Neural cell (in vitro differentiated cells): Measurements from ENCODE around the gene TRIM9. TPM values are rescaled to one million over a fixed set of nuclear protein-coding genes. Genes with fewer than 3 reads are reported as not detected.
"Not testable (repeated sequence)": the region's sequence is repeated elsewhere in the genome, so short reads cannot be mapped to it uniquely, and the experiment has no call there.

Experiments used
- H2AFZ ChIP-seq: fragments of 200-600, 300-800 bp; sonication (generic), shearing (Covaris generic); 2 replicates; pipeline ENCODE4 v1.6.0; 2014; ENCODE audit warnings: low read depth, mild to moderate bottlenecking, antibody characterized with exemption, low read length, moderate library complexity
- H3F3A ChIP-seq: fragments of 200-600 bp; shearing (Covaris generic); 2 replicates; pipeline ENCODE4 v1.6.1; 2016; ENCODE audit warnings: mild to moderate bottlenecking, moderate library complexity, mixed read lengths, antibody characterized with exemption, low read length; ENCODE audit not compliant: insufficient read depth, poor library complexity, severe bottlenecking
- H3K27ac ChIP-seq: fragments of 200-600, 300-800 bp; sonication (generic), shearing (Covaris generic); 2 replicates; pipeline ENCODE4 v1.5.1; 2014; ENCODE audit warnings: mild to moderate bottlenecking, low read length, moderate library complexity
- H3K27me3 ChIP-seq: fragments of 300-800, 200-600 bp; sonication (generic), shearing (Covaris generic); 2 replicates; pipeline ENCODE4 v1.6.0; 2014; ENCODE audit warnings: mild to moderate bottlenecking, low read depth, low read length, moderate library complexity; ENCODE audit not compliant: insufficient read depth
- H3K36me3 ChIP-seq: fragments of 300-800, 200-600 bp; sonication (generic), shearing (Covaris generic); 2 replicates; pipeline ENCODE4 v1.5.1; 2014; ENCODE audit warnings: mild to moderate bottlenecking, antibody characterized with exemption, low read length, moderate library complexity; ENCODE audit not compliant: insufficient read depth
- H3K4me2 ChIP-seq: fragments of 300-800, 200-600 bp; sonication (generic), shearing (Covaris generic); 2 replicates; pipeline ENCODE4 v1.6.0; 2014; ENCODE audit warnings: mild to moderate bottlenecking, low read length
- H3K4me3 ChIP-seq: fragments of 300-800, 200-600 bp; sonication (generic), shearing (Covaris generic); 2 replicates; pipeline ENCODE4 v1.5.1; 2014; ENCODE audit warnings: mild to moderate bottlenecking, low read length, moderate library complexity
- H3K79me2 ChIP-seq: fragments of 200-600 bp; shearing (Covaris generic); replicated peaks from 2 replicates; pipeline ENCODE4 v1.6.0; 2014; ENCODE audit warnings: mild to moderate bottlenecking, low read length, moderate library complexity; ENCODE audit not compliant: insufficient read depth
- H3K9ac ChIP-seq: fragments of 300-800, 200-600 bp; sonication (generic), shearing (Covaris generic); 2 replicates; pipeline ENCODE4 v1.6.1; 2016; ENCODE audit warnings: mild to moderate bottlenecking, low read length, mixed read lengths
- H3K9me2 ChIP-seq: fragments of 200-600 bp; shearing (Covaris generic); 2 replicates; pipeline ENCODE4 v1.6.1; 2016; ENCODE audit warnings: mild to moderate bottlenecking, low read length, mixed read lengths; ENCODE audit not compliant: insufficient read depth
- H3K9me3 ChIP-seq: fragments of 200-600, 300-800 bp; sonication (generic), shearing (Covaris generic); 2 replicates; pipeline ENCODE4 v1.6.1; 2016; ENCODE audit warnings: mild to moderate bottlenecking, mixed run types, low read length, moderate library complexity, mixed read lengths
- H4K20me1 ChIP-seq: fragments of 200-600 bp; shearing (Covaris generic); 2 replicates; pipeline ENCODE4 v1.6.1; 2016; ENCODE audit warnings: mild to moderate bottlenecking, mixed run types; ENCODE audit not compliant: insufficient read depth
- EP300 ChIP-seq: fragments of 450-650 bp; conservative IDR thresholded peaks from 2 replicates; pipeline ENCODE4 v1.6.1; 2014; ENCODE audit warnings: antibody characterized with exemption, mild to moderate bottlenecking, moderate library complexity; ENCODE audit not compliant: poor library complexity, severe bottlenecking
- EZH2 ChIP-seq: fragments of 200-600, 300-800 bp; shearing (Covaris generic), sonication (generic); IDR thresholded peaks from 2 replicates; pipeline ENCODE4 v1.6.1; 2014; ENCODE audit warnings: antibody characterized with exemption, low read length, borderline replicate concordance, mild to moderate bottlenecking; ENCODE audit not compliant: insufficient read depth, poor library complexity, severe bottlenecking
- POLR2AphosphoS5 ChIP-seq: IDR thresholded peaks from 2 replicates; pipeline ENCODE4 v1.6.1; 2012
- RAD21 ChIP-seq: fragments of 450-650 bp; conservative IDR thresholded peaks from 2 replicates; pipeline ENCODE4 v1.6.1; 2014; ENCODE audit warnings: antibody characterized with exemption, mild to moderate bottlenecking, moderate library complexity
- SMC3 ChIP-seq: fragments of 450-650 bp; conservative IDR thresholded peaks from 2 replicates; pipeline ENCODE4 v1.6.1; 2014; ENCODE audit warnings: antibody characterized with exemption, mild to moderate bottlenecking, moderate library complexity; ENCODE audit not compliant: poor library complexity
- TAF1 ChIP-seq: IDR thresholded peaks from 2 replicates; pipeline ENCODE4 v1.6.1; 2012; ENCODE audit warnings: low read depth
- polyA plus RNA-seq: library from polyadenylated mRNA; depleted of rRNA; stranded (reverse); fragments of >200 nt; gene quantifications from 2 replicates; pipeline ENCODE4 v1.2.3, GENCODE V29; 2014
- TF ChIP-seq, protein P1 (sequence below): fragments of 450-650 bp; IDR thresholded peaks from 2 replicates; pipeline ENCODE4 v1.5.1; 2014; ENCODE audit warnings: antibody characterized with exemption, mild to moderate bottlenecking, moderate library complexity; ENCODE audit not compliant: poor library complexity, severe bottlenecking
- TF ChIP-seq, protein P2 (sequence below): IDR thresholded peaks from 2 replicates; pipeline ENCODE4 v1.6.1; 2012; ENCODE audit warnings: borderline replicate concordance

TRIM9 gene
- polyA plus RNA-seq, 1 donor from 2014 or later, result 15.9 TPM

GRCh38 chr14:50961605-50962221, 133.2 kb downstream of the TRIM9 start:
- H3K9ac ChIP-seq, result no peak overlapping the region
- H3K79me2 ChIP-seq, result no peaks in the 10 kb centered on the region
- H3K27ac ChIP-seq, result no peak overlapping the region
- no peaks in the 10 kb centered on the region for H3K36me3 ChIP-seq
- H3K4me2 ChIP-seq, result no peak overlapping the region
- TF ChIP-seq, protein P1, sequence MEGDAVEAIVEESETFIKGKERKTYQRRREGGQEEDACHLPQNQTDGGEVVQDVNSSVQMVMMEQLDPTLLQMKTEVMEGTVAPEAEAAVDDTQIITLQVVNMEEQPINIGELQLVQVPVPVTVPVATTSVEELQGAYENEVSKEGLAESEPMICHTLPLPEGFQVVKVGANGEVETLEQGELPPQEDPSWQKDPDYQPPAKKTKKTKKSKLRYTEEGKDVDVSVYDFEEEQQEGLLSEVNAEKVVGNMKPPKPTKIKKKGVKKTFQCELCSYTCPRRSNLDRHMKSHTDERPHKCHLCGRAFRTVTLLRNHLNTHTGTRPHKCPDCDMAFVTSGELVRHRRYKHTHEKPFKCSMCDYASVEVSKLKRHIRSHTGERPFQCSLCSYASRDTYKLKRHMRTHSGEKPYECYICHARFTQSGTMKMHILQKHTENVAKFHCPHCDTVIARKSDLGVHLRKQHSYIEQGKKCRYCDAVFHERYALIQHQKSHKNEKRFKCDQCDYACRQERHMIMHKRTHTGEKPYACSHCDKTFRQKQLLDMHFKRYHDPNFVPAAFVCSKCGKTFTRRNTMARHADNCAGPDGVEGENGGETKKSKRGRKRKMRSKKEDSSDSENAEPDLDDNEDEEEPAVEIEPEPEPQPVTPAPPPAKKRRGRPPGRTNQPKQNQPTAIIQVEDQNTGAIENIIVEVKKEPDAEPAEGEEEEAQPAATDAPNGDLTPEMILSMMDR, result no peak
- TF ChIP-seq, protein P2, sequence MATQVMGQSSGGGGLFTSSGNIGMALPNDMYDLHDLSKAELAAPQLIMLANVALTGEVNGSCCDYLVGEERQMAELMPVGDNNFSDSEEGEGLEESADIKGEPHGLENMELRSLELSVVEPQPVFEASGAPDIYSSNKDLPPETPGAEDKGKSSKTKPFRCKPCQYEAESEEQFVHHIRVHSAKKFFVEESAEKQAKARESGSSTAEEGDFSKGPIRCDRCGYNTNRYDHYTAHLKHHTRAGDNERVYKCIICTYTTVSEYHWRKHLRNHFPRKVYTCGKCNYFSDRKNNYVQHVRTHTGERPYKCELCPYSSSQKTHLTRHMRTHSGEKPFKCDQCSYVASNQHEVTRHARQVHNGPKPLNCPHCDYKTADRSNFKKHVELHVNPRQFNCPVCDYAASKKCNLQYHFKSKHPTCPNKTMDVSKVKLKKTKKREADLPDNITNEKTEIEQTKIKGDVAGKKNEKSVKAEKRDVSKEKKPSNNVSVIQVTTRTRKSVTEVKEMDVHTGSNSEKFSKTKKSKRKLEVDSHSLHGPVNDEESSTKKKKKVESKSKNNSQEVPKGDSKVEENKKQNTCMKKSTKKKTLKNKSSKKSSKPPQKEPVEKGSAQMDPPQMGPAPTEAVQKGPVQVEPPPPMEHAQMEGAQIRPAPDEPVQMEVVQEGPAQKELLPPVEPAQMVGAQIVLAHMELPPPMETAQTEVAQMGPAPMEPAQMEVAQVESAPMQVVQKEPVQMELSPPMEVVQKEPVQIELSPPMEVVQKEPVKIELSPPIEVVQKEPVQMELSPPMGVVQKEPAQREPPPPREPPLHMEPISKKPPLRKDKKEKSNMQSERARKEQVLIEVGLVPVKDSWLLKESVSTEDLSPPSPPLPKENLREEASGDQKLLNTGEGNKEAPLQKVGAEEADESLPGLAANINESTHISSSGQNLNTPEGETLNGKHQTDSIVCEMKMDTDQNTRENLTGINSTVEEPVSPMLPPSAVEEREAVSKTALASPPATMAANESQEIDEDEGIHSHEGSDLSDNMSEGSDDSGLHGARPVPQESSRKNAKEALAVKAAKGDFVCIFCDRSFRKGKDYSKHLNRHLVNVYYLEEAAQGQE, result no peak
- no peak for TF ChIP-seq RAD21
- no peak for TF ChIP-seq TAF1
- no peak for TF ChIP-seq EP300
- TF ChIP-seq EZH2, result no peak
- TF ChIP-seq POLR2AphosphoS5, result no peak
- no peak for TF ChIP-seq SMC3
- H3K4me3 ChIP-seq, result no peak overlapping the region
- no peak overlapping the region for H2AFZ ChIP-seq
- no peaks in the 10 kb centered on the region for H3K9me3 ChIP-seq
- H3K9me2 ChIP-seq, result no peaks in the 10 kb centered on the region
- H3F3A ChIP-seq, result no peaks in the 10 kb centered on the region
- no peaks in the 10 kb centered on the region for H3K27me3 ChIP-seq
- H4K20me1 ChIP-seq, result no peaks in the 10 kb centered on the region

DNA sequence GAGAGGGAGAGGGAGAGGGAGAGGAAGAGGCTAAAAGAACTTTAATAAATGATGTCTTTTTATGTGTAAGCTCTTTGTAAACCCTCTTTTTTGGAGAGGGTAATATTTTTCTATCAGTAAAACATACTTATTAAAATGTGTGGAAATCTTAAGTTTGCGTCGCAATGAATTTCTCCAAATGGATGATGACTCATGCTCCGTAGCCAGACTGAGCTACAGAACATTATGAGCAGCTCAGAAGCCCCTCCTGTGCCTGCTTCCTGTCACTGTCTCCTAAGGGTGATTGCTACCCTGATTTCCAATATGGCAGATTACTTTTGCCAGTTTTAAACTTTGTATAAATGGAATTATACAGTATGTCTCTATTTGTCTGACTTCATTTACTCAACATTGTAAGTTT, 137.6 kb downstream of the TRIM9 start:
- no peak overlapping the region for H3K4me3 ChIP-seq
- H2AFZ ChIP-seq, result no peak overlapping the region
- no peaks in the 10 kb centered on the region for H3K9me2 ChIP-seq
- no peak for TF ChIP-seq POLR2AphosphoS5
- TF ChIP-seq, protein P1, result no peak
- H3K36me3 ChIP-seq, result no peaks in the 10 kb centered on the region
- H3K27me3 ChIP-seq, result no peaks in the 10 kb centered on the region
- no peaks in the 10 kb centered on the region for H3F3A ChIP-seq
- no peak overlapping the region for H3K4me2 ChIP-seq
- H3K9ac ChIP-seq, result no peak overlapping the region
- no peak overlapping the region for H3K27ac ChIP-seq
- H4K20me1 ChIP-seq, result no peaks in the 10 kb centered on the region
- H3K9me3 ChIP-seq, result no peaks in the 10 kb centered on the region
- H3K79me2 ChIP-seq, result no peaks in the 10 kb centered on the region

GRCh38 chr14:50956421-50956820, 138.5 kb downstream of the TRIM9 start:
- not testable (repeated sequence) for H3K27me3 ChIP-seq, H3K9me2 ChIP-seq, H2AFZ ChIP-seq, H3K79me2 ChIP-seq, H3K36me3 ChIP-seq, H3K9ac ChIP-seq, H4K20me1 ChIP-seq, H3K27ac ChIP-seq, H3K4me2 ChIP-seq, H3K4me3 ChIP-seq, H3F3A ChIP-seq, H3K9me3 ChIP-seq
